ENCODE data around the gene NSD2. TPM values are rescaled to one million over a fixed set of nuclear protein-coding genes. Genes with fewer than 3 reads are reported as not detected.

NSD2 gene
- total RNA-seq, 4 donors from 2014 or later: 25.3 to 46.7 (median 27.4) TPM

- WGBS: 77% methylated on average over 4 of the region's 4 CpGs
- Histone ChIP-seq H3K9me3 (no peaks in the 10 kb centered on the region), H3K27me3 (no peaks in the 10 kb centered on the region), H3K27ac (no peak overlapping the region), H3K4me1 (peaks cover 21% of the 10 kb centered on the region), H3K36me3 (no peaks in the 10 kb centered on the region), H3K4me3 (no peak overlapping the region)
- no peak for DNase-seq (ENCODE audit: low spot score in 2 of 2)
- no peak for TF ChIP-seq POLR2AphosphoS5 (IDR thresholded peaks at IDR 0.05)
- TF ChIP-seq CTCF (IDR thresholded peaks at IDR 0.05): no peak
- no peak for TF ChIP-seq EP300 (IDR thresholded peaks at IDR 0.05)
- no peak for TF ChIP-seq POLR2A (IDR thresholded peaks at IDR 0.05)
Measured at GRCh38 chr4:1873291-1873690, 2.1 kb downstream of the NSD2 start.

- Histone ChIP-seq H3K4me1 (peaks cover 21% of the 10 kb centered on the region), H3K9me3 (no peaks in the 10 kb centered on the region), H3K4me3 (no peak overlapping the region), H3K36me3 (no peaks in the 10 kb centered on the region), H3K27me3 (no peaks in the 10 kb centered on the region), H3K27ac (no peak overlapping the region)
- TF ChIP-seq EP300 (IDR thresholded peaks at IDR 0.05) (no peak), POLR2A (IDR thresholded peaks at IDR 0.05) (no peak), POLR2AphosphoS5 (IDR thresholded peaks at IDR 0.05) (no peak), CTCF (IDR thresholded peaks at IDR 0.05) (no peak)
- 83% methylated on average over 3 of the region's 3 CpGs for WGBS
- no peak for DNase-seq (ENCODE audit: low spot score in 2 of 2)
Measured at GRCh38 chr4:1873776-1874175, 2.6 kb downstream of the NSD2 start.

- Histone ChIP-seq H3K4me3 (no peak overlapping the region), H3K9me3 (no peaks in the 10 kb centered on the region), H3K27ac (no peak overlapping the region), H3K27me3 (no peaks in the 10 kb centered on the region), H3K4me1 (peaks cover 21% of the 10 kb centered on the region), H3K36me3 (no peaks in the 10 kb centered on the region)
- TF ChIP-seq POLR2AphosphoS5 (IDR thresholded peaks at IDR 0.05) (no peak), CTCF (IDR thresholded peaks at IDR 0.05) (no peak), POLR2A (IDR thresholded peaks at IDR 0.05) (no peak), EP300 (IDR thresholded peaks at IDR 0.05) (no peak)
- DNase-seq (ENCODE audit: low spot score in 2 of 2): no peak
- WGBS: 85% methylated on average over 3 of the region's 3 CpGs
Measured at GRCh38 chr4:1874201-1874600, 3.0 kb downstream of the NSD2 start.

GRCh38 chr4:1879485-1879884 is 8.3 kb downstream of the NSD2 start:
- Histone ChIP-seq H3K9me3 (no peaks in the 10 kb centered on the region), H3K27ac (no peak overlapping the region), H3K36me3 (no peaks in the 10 kb centered on the region), H3K4me3 (no peak overlapping the region), H3K27me3 (no peaks in the 10 kb centered on the region), H3K4me1 (no peaks in the 10 kb centered on the region)
- DNase-seq (ENCODE audit: low spot score in 2 of 2): no peak
- 98% methylated on average over 4 of the region's 4 CpGs for WGBS
- no peak for TF ChIP-seq EP300 (IDR thresholded peaks at IDR 0.05)
- TF ChIP-seq CTCF (IDR thresholded peaks at IDR 0.05): no peak
- TF ChIP-seq POLR2AphosphoS5 (IDR thresholded peaks at IDR 0.05): no peak
- TF ChIP-seq POLR2A (IDR thresholded peaks at IDR 0.05): no peak

- no peak for DNase-seq (ENCODE audit: low spot score in 2 of 2)
- Histone ChIP-seq H3K27me3 (no peaks in the 10 kb centered on the region), H3K27ac (no peak overlapping the region), H3K4me1 (no peaks in the 10 kb centered on the region), H3K36me3 (no peaks in the 10 kb centered on the region), H3K4me3 (no peak overlapping the region), H3K9me3 (no peaks in the 10 kb centered on the region)
- TF ChIP-seq POLR2A (IDR thresholded peaks at IDR 0.05) (no peak), CTCF (IDR thresholded peaks at IDR 0.05) (no peak), POLR2AphosphoS5 (IDR thresholded peaks at IDR 0.05) (no peak), EP300 (IDR thresholded peaks at IDR 0.05) (no peak)
- WGBS: 81% methylated on average over 1 of the region's 1 CpG
Measured at GRCh38 chr4:1880332-1880731, 9.1 kb downstream of the NSD2 start.

All from suprapubic skin (tissue), 4 donors.